ENCODE measurements around the gene HDAC4.

- no peak for TF ChIP-seq ZNF121 (CRISPR knock-in tag; IDR thresholded peaks at IDR 0.05)
- TF ChIP-seq ZNF263 (CRISPR knock-in tag; IDR thresholded peaks at IDR 0.05; ENCODE audit: low read depth), result no peak
- TF ChIP-seq CTCF (IDR thresholded peaks at IDR 0.05), result no peak
- TF ChIP-seq E2F4 (CRISPR knock-in tag; IDR thresholded peaks at IDR 0.05; ENCODE audit: borderline replicate concordance, low read depth), result no peak
- TF ChIP-seq USF2 (CRISPR knock-in tag; IDR thresholded peaks at IDR 0.05), result no peak
- TF ChIP-seq MAX (CRISPR knock-in tag; IDR thresholded peaks at IDR 0.05), result no peak
- no peak for TF ChIP-seq RELA (CRISPR knock-in tag; IDR thresholded peaks at IDR 0.05; ENCODE audit: borderline replicate concordance)
- no peak for TF ChIP-seq ETV6 (CRISPR knock-in tag; IDR thresholded peaks at IDR 0.05)
- TF ChIP-seq E2F1 (CRISPR knock-in tag; IDR thresholded peaks at IDR 0.05), result no peak
Observed at GRCh38 chr2:239053801-239054503, 346.9 kb downstream of the HDAC4 start.

Data from WTC11 (cell line).